8988T (cell line): ENCODE measurements around the gene RHBDF1.
"Not testable (repeated sequence)": the region's sequence is repeated elsewhere in the genome, so short reads cannot be mapped to it uniquely, and the experiment has no call there.

ENCODE experiments used
- DNase-seq: peaks from one replicate; pipeline ENCODE4 v3.0.0; 2011

The RHBDF1 gene

DNA sequence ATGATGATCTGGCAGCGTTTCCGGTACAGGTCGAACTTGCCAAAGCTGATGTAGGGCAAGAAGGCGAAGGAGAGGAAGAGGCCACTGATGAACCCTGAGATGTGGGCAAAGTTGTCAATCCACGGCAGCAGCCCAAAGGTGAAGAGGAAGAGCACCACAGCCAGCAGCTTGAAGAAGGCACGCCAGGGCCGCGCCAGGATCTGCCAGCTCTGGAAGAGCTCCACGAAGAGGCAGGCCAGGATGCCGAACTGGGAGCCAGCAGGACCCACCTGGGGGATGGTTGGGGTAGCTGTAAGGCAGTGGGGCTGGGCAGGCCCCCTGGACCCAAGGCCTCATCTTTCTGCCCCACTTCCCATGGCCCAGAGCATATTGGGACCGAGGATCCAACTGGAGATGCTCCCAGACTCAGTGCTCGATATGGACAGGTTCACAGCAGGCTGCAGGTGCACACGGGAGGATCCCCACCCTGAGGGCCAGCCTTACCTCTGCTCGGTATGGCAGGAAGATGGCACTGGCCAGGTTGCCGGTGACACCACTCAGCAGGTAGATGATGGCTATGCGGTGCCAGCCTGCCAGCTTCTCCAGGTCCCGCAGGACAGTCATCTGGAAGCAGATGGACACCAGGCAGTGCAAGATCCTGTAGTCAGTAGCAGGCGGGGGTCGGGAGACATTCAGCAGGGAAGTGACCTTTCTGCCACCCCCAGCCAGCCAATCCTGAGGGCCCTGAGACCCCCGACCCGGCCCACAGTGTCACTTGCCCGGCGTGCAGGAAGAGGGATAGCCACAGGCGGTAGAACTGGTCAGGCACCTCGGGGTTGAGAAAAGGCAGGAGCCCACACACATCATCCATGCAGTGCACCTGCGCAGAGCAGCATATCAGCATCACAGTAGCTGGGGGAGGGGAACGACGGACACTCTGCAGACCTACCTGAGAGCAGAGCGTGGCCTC, 13.7 kb downstream of the RHBDF1 start:
- no peak for DNase-seq

DNA sequence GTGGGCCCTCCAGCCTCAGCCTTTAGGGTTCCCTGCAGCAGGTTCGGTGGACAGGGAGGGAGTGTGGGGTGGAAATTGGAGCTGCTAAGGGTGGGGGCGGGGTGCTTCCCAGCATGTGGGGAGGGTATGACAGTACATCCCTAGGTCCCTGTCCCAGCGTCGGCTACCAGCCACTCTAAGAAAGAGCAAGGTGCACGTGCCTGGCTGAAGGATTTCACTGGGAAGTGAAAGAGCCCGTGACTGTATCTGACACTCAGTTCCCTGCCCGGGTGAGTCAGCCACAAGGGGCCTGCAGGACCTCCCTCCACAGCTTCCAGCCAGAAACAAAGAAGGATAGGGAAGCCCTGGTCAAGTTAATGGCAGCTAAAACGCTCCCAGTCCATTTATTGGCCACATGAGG, 14.7 kb downstream of the RHBDF1 start:
- no peak for DNase-seq

DNA sequence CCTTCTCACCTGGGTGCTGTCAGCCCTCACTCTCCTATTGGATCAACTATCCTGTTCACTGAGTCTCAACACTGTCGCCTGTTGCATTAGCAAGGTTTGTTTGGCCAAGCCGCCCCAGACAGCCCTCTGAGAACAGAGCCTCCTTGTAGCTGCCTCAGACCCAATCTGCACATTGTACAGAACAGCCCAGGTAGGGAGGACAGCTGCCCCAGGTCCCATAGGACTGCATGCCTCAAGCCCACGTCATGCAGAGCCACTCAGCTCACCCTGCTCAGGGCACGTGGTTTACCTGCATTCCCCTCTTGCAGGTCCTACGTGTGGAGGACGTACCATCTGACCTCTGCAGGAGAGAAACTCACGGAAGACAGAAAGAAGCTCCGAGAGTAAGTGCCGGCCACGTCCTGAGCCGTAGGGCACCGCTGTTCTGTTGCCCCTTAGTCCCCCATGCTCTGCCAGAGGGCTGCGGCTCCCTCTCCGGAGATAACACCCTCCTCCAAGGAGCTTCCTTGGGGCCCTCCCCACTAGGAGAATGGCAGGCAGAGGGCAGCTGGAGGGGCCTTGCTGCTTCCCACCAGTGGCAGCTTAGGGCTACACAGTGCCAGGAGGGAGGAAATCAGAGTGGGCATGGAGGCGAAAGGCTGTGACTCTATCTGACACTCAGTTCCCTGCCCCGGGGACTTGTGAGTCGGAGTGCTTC, 16.1 kb downstream of the RHBDF1 start:
- DNase-seq, result no peak

DNA sequence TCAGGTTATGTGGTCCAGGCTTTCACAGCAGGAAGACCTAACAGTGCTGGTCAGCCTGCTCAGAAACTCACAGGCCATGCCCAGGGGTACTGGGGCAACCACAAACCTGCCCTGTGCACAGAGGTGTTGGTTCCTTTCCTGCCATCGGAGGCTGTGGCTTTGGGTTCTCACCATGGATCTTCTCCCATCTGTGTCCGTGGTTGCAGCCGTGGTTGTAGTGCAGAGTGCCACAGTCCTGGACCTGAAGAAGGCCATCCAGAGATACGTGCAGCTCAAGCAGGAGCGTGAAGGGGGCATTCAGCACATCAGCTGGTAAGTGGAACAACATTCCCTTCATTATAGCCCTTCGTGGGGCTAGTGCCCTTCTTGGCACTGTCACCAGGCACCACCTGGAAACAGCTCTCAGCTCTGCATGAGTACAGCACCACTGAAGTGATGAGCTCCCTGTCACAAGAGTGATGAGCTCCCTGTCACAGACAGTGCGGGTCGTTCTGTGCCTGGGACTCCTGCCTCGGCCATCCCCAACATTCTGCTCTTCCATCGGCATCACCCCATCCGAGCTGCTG, 16.8 kb downstream of the RHBDF1 start:
- DNase-seq, result no peak

DNA sequence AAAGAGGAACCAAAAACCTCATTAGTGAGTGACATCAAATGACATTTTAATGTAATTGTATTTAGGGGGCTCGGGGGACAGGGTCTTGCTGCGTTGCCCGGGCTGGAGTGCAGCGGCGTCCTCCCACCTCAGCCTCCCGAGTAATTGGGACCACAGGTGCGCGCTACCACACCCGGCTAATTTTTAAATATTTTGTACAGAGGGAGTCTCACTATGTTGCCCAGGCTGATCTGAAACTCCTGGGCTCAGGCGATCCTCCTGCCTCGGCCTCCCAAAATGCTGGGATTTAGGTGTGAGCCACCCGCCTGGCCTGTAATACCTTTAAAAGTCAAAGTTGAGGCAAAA, 18.2 kb downstream of the RHBDF1 start:
- no peak for DNase-seq

DNA sequence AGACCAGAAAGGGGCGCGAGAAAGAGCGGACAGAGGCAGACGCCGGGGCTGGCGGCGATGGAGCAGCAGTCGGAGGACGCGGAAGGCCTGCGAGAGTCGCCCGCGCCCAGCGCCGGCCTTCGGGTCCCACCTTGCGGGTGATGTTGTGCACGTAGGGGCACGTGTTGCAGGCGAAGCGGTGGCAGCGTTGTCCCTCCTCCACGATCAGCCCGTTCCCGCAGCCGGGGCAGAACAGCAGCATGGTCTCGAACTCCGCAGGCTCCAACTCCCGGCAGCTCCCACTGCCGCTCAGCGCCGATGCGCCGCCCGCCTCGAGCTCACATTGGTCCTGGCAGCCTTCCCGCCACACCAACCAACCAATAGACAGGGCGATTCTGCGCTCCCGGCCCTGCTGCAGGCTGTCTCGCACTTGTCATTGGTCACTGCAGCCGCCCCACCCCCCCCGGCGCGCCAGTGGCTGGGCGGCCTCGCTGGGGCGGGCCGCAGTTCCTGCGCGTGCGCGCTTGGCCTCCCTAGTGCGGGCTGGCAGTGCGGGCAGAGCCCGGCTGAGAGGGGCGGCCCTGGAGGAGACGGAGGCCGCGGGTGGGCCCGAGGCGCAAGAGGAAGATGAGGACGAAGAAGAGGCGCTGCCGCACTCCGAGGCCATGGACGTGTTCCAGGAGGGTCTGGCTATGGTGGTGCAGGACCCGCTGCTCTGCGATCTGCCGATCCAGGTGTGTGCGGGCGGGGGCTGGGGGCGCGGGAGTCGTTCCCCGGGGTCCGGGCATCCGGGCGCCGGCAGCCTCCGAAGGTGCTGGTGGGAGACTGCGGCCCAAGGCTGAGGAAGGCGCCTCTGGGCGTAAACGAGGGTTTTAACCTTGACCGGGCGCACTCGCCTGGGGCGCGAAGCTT, 18.8 kb downstream of the RHBDF1 start, which contains the start of the genes POLR3K and SNRNP25:
TSS of gene POLR3K (minus strand) at position 263 of the 891 bp plus-strand sequence. CDS start at position 241, 22 bp downstream.
TSS of gene SNRNP25 (plus strand) at position 483 of the 891 bp plus-strand sequence. CDS start at position 672, 189 bp downstream.
- peak; percentile 93 for DNase-seq

DNA sequence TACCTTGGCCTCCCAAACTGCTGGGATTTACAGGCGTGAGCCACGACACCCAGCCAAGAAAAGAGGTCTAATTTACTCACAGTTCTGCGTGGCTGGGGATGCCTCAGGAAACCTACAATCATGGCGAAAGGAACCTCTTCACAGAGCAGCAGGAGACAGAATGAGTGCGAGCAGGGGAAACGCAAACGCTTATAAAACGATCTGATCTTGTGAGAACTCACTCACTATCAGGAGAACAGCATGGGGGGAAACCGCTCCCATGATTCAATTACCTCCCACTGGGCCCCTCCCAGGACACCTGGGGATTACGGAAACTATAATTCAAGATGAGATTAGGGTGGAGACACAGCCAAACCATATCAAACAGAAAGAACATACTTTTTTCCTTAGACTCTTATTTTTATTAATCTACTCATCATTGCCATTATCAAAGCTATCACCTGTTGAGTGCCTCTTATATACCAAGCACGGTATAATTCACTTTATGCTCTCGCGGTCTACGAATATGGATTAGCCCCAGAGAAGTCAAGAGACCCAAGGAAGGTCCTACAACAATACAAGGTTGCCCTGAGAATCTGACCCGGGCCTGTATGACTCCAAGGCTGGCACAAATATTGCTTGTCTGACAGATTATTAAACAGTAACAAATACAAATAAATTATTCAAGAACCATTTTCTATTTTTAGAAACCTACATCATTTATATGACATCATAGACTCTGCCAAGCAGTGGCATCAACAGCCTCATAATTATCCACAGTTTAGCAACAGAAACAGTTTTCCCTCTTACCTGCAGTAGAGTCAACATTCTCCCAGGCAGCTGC, 21.5 kb downstream of the RHBDF1 start:
- DNase-seq, result no peak

DNA sequence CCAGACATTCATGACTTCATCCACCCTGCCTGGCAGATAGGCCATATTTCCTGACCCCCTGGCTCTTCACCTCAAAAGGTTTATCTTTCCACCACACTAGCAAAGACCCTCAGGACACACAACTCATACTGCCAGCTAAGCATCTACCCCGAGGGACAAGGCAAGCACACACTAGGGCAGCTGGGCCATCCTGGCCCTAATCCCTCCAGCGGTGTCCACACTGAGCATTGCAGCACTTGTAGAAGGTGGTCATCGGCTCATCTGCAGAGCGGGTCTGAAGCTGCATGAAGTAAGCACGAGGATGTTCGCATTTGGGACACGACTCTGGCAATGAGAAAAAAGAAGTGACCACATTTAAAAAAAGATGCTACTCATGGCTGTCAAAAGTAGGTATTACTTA, 25.2 kb downstream of the RHBDF1 start:
- DNase-seq, result no peak

DNA sequence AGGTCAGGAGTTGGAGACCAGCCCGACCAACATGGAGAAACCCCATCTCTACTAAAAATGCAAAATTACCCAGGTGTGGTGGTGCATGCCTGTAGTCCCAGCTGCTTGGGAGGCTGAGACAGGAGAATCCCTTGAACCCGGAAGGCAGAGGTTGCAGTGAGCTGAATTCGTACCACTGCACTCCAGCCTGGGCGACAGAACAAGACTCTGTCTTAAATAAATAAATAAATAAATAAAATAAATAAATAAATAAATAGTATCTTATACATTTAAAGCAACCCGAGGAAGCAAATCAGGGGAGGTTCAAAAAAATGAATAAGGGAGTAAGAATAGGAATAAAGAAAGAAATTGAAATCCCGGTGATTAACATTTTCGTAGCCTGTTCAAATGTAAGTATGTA, 25.9 kb downstream of the RHBDF1 start:
- DNase-seq, result not testable (repeated sequence)

DNA sequence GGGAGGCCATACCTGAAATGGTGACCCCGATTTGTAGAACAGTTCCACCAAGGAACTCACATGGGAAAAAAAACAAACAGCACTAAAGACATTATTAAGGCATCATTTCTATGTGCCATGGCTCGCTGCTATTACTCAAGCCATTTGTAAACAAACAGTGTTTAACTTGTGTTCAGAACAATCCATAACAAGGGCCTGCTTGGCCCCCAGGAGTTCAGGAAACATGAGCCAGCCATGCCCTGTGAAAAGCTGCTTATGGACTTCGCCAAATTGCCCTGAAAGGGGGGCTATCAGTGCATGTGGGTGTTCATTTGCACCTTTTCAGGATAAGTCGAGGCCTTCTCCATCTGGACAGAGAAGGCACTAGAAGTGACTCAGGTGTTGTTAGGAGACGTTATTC, 27.0 kb downstream of the RHBDF1 start:
- no peak for DNase-seq

DNA sequence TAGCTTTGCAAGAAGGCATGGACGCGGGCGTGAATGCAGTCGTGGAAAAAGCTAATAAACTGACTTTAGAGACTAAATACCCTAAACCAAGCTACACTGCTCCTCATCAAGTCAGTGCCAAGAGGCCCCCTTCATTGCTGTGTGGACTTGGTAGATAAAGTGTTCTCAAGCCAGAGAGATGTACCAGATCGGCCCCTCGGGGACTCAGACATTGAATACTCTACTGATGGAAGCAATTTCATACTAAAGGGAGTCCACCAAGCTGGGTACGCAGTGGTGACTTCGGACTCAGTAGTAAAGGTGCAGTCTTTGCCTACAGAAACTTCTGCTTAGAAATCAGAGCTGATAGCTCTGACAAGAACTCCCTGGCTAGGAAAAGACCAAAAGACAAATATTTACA, 27.8 kb downstream of the RHBDF1 start:
- no peak for DNase-seq

DNA sequence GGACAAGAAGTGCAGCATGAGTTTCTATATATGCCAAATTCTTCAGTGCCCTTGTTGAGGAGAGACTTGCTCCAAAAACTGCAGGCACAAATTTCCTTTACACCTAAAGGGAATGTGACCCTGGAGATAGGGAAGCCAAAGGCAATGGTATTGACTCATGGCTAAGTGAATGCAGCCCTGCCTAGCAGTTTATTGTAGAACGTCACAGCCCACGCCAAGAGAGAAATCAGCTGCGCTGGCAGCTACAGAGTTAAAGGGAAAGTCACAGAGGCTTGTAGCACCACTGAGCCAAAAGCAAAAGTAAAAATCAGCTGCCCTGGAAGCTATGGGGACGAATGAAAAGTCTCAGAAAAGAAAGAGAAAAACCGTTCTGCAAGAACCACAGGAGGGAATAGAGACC, 29.1 kb downstream of the RHBDF1 start:
- DNase-seq, result no peak

DNA sequence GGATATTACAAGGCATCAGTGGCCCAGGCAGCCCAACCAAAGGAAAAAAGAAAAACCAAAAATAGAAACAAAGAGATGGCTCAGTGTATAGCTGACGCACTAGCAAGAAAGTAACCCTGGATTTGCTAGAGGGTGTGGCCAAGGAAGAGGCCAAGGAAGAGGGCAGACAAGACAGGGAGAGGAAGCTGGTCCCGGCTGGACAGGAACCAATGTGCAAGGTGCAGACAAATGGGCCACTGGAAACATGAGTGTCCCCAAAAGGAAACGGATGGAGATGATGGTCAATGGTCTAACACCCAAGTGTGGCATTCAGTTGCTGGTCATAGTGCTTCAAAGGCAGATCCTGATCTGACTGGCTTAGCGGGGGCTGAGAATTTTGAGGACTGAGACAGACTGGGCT, 29.7 kb downstream of the RHBDF1 start:
- DNase-seq, result no peak

DNA sequence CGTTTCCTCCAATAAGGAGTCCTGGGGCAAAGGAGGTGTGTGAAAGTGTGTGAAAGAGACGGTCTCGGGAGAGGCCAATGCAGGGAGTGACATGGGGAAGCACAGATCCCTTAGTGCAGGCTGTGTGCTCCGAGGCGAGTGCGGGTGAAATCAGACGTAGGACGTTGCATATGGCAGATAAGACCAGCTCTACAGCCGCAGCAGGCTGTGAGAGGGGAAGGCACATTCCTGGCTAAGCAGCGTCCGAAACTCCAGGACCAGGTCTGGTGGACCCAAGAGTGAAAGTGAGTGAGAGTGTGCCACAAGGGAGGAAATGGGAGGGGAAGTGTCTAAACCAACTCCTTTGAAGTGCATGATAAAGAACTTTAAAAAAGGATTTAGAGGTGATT, 30.4 kb downstream of the RHBDF1 start:
- DNase-seq, result no peak

DNA sequence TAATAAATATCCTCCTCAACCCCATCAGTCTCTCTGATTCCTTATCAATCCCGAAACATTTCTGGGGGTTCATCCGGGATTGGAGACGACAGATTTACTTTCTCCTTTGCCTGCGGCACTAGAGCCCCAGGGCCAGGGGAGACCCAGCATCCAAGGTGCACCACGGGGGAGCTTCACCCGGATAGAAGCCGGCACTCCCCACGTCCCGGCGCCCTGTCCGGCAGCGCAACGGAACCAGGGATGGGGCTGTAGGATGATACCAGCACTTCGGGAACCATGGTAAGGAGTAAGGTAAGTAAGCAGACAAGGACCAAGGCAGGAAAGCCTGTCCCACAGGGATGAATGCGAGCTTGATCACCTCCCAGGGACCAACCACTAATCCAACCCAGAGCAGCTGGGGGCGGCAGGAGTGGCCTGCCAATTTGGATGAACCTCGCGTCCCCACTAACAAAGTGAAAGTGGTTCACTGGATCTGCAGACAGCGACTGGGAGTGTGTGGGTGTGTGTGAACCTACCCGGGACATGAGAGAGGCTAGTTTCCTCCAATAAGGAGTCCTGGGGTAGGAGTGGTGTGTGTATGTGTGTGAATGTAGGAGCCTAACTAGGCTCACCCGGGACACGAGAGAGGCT, 30.9 kb downstream of the RHBDF1 start:
- DNase-seq, result no peak

DNA sequence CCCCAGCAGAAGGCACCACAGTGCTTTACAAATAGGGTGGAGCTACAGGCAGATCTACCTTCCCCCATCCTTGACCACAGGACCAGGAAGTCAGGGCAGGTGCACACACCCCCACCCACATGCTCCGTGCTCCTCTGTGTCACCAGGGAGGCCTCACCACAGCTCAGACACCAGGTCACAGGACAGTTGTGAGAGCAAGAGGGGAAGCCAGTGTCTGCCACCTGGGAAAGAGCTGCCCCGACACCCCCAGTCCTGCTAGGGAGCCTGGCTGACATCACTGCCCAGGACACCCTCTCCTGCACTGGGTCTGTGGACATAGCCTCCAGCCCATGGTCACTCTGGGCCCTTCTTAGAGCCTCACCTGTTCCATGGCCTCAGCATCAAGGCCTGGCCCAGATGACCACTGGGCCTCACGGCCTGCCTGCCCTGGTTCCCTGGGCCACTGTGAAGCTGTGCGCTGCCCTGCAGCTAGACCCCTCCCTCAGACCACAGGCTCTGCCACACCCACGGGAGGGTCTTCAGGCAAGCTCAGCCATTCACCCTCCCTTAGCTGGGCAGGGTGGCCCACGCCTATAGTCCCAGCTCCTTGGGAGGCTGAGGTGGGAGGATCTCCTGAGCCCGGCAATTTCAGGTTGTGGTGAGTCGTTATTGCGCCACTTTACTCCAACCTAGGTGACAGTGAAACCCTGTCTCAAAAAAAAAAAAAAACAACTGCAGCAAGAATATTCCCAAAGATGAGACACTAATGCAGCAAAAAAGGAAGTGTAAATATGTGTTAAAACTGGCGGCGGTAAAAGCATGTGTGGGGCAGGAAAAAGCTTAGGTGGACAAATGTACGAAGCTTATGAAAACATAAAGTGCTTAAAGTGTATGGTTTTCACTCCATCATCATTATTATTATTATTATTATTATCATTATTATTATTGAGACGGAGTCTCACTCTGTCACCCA, 33.2 kb downstream of the RHBDF1 start:
- DNase-seq, result no peak

DNA sequence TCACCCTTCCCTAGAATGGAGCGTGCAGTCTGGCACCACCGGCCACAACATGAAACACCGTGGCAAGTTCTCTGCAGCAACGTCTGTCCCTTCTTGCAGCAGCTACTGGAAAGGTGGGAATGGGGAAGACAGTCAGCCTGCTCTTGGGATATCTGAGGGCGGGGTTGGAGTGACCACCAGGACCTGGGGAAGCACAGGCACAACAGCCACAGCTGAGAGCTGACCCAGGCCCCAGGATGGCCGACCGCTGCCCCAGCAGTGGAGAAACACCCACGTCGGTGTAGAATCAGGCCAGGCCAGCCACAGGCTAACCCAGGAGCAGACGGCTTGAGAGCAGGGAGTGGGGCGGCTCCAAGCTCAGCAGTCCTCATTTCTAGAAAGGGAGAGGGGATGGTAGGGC, 34.2 kb downstream of the RHBDF1 start:
- DNase-seq, result not testable (repeated sequence)

DNA sequence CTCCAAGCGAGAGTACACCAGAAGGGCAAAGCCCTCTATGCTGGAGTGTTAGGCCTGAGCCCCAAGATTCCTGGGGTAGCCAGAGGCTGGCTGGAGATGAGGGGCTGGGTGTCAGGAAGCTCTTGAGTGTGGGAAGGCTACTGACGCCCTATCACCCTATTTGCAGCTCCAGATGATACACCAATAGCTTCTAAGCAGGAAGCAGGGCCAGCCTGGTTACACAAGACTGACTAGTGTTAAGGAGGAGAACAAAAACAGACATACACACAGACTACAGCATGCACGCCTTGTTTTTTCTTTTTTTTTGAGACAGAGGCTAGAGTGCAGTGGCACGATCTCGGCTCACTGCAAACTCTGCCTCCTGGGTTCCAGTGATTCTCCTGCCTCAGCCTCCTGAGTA, 34.9 kb downstream of the RHBDF1 start:
- no peak for DNase-seq

DNA sequence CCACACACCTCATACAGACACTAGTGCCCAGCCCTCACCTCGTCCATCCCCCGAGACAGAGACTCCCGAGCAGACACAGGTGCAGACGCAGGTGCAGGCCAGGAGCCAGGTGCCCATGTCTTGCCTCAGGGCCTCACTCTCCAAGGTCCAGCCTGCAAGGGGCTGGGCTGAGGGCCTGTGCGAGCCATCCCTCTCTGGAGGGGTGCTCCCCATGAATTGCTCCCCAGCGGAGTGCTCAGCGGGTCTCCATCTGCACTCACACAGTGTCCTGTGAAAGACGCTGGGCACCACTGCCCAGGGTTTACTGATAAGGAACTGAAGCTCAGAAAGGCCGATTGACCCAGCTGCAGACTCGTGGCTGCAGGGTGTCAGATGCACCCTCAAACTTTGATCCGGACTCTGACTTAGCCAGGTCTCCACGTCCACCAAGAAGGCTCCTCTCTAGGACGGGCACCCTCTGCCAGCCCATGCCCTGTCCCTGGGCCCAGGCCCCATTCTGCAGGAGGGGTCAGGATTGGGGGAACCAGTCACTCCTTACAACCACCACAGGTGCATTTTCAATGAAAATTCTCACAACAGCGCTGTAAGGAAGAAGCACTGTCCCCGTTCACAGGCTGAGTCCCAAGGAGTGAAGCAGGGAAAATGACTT, 36.0 kb downstream of the RHBDF1 start:
- no peak for DNase-seq
